H1 (cell line): ENCODE results near the gene OSTC. TPM values are rescaled to one million over a fixed set of nuclear protein-coding genes. Genes with fewer than 3 reads are reported as not detected.

Experiments
- CTCF ChIA-PET: fragments of 300-600 bp; sonication (Branson Sonifier 250); formaldehyde crosslinking; loops from one replicate; lab custom pipeline; 2021; ENCODE audit not compliant: partially characterized antibody; lab: Charles Lee
- POLR2A ChIA-PET: fragments of 300-600 bp; sonication (Branson Sonifier 250); formaldehyde crosslinking; loops from one replicate; lab custom pipeline; 2021; ENCODE audit warnings: inconsistent platforms; ENCODE audit not compliant: partially characterized antibody; lab: Charles Lee
- DNase-seq, 2 experiments: peaks; one replicate each; pipeline versions ENCODE4 v3.0.0 to v3.0.0-alpha.2; 2010 to 2022; ENCODE audit warnings: low spot score in 2 of 2, low read depth in 1 of 2, mixed read lengths in 1 of 2
- FAIRE-seq: peaks from 2 replicates; lab custom pipeline; 2011; peaks lifted over from hg19 to GRCh38; lab: Jason Lieb, UNC
- H2AFZ ChIP-seq: 2 replicates; pipeline ENCODE4 v1.8.1; 2012; ENCODE audit warnings: low read length, inconsistent platforms
- H2AK5ac ChIP-seq: 2 replicates; pipeline ENCODE4 v1.6.1; 2013; ENCODE audit warnings: low read depth, low read length
- H2BK120ac ChIP-seq: replicated peaks from 2 replicates; pipeline ENCODE3; 2013; ENCODE audit warnings: low read depth, low read length, inconsistent platforms
- H2BK12ac ChIP-seq: 2 replicates; pipeline ENCODE4 v1.6.1; 2013; ENCODE audit warnings: low read depth, low read length
- H2BK15ac ChIP-seq: 2 replicates; pipeline ENCODE4 v1.6.1; 2013; ENCODE audit warnings: low read length
- H2BK20ac ChIP-seq: 2 replicates; pipeline ENCODE4 v1.6.1; 2013; ENCODE audit warnings: low read length
- H2BK5ac ChIP-seq: 2 replicates; pipeline ENCODE4 v1.6.1; 2013; ENCODE audit warnings: low read depth, low read length
- H3K14ac ChIP-seq: 2 replicates; pipeline ENCODE4 v1.6.1; 2013; ENCODE audit warnings: inconsistent platforms; ENCODE audit not compliant: insufficient read length
- H3K18ac ChIP-seq: 2 replicates; pipeline ENCODE4 v1.6.1; 2013; ENCODE audit warnings: low read length; ENCODE audit errors: extremely low read depth
- H3K23ac ChIP-seq: 2 replicates; pipeline ENCODE4 v1.6.1; 2013; ENCODE audit warnings: inconsistent platforms; ENCODE audit not compliant: insufficient read length
- H3K23me2 ChIP-seq: 2 replicates; pipeline ENCODE4 v1.6.1; 2013; ENCODE audit warnings: low read depth, low read length
- H3K27ac ChIP-seq: 2 replicates; pipeline ENCODE4 v1.6.1; 2011; ENCODE audit warnings: low read depth, low read length, inconsistent platforms
- H3K27me3 ChIP-seq, 4 experiments: replicated peaks in 1 of 4; 1 replicate in 1 of 4; 2 replicates in 3 of 4; pipeline versions ENCODE4 v1.6.1 to v1.8.1; 2011 to 2013; ENCODE audit warnings: low read length in 3 of 4, mild to moderate bottlenecking in 3 of 4, inconsistent platforms in 2 of 4, mixed read lengths in 2 of 4, moderate library complexity in 1 of 4; ENCODE audit not compliant: control insufficient read depth in 3 of 4, insufficient read depth in 3 of 4; ENCODE audit errors: extremely low read depth in 1 of 4
- H3K36me3 ChIP-seq, 4 experiments: 2 replicates each; pipeline versions ENCODE4 v1.6.1 to v1.8.1; 2011 to 2013; ENCODE audit warnings: mild to moderate bottlenecking in 4 of 4, low read length in 3 of 4, moderate library complexity in 2 of 4, control low read depth in 1 of 4, inconsistent platforms in 1 of 4; ENCODE audit not compliant: insufficient read depth in 4 of 4, control insufficient read depth in 2 of 4
- H3K4ac ChIP-seq: replicated peaks from 2 replicates; pipeline ENCODE3; 2013; ENCODE audit warnings: low read length, low read depth, mixed read lengths, inconsistent platforms; ENCODE audit not compliant: insufficient read length
- H3K4me1 ChIP-seq, 4 experiments: replicated peaks in 1 of 4; 1 replicate in 1 of 4; 2 replicates in 3 of 4; pipeline versions ENCODE4 v1.6.1 to v1.8.1; 2011 to 2013; ENCODE audit warnings: low read length in 3 of 4, inconsistent platforms in 2 of 4, mixed read lengths in 1 of 4; ENCODE audit not compliant: insufficient read depth in 4 of 4, control insufficient read depth in 3 of 4
- H3K4me2 ChIP-seq, 2 experiments: 2 replicates each; pipeline versions ENCODE4 v1.6.1 to v1.8.1; 2011 to 2013; ENCODE audit warnings: low read depth in 2 of 2, low read length in 2 of 2, control low read depth in 1 of 2, inconsistent platforms in 1 of 2, mild to moderate bottlenecking in 1 of 2; ENCODE audit not compliant: insufficient read depth in 1 of 2
- H3K4me3 ChIP-seq, 4 experiments: fragments of 200-600, 300-600 bp in 1 of 4; sonication (generic), shearing (Covaris generic), sonication (Bioruptor Twin) in 1 of 4; 2 replicates each; pipeline versions ENCODE4 v1.5.1 to v1.8.1; 2011 to 2016; ENCODE audit warnings: low read length in 4 of 4, low read depth in 3 of 4, control low read depth in 2 of 4, inconsistent platforms in 2 of 4, mild to moderate bottlenecking in 2 of 4, mixed read lengths in 1 of 4, moderate library complexity in 1 of 4; ENCODE audit not compliant: insufficient read depth in 2 of 4; ENCODE audit errors: extremely low read depth in 1 of 4
- H3K56ac ChIP-seq: replicated peaks from 2 replicates; pipeline ENCODE3; 2013; ENCODE audit warnings: low read depth, mild to moderate bottlenecking, mixed read lengths, low read length, inconsistent platforms; ENCODE audit not compliant: insufficient read length
- H3K79me1 ChIP-seq: 2 replicates; pipeline ENCODE4 v1.6.1; 2013; ENCODE audit warnings: low read depth, low read length, control low read depth
- H3K79me2 ChIP-seq, 2 experiments: 2 replicates each; pipeline versions ENCODE4 v1.6.1 to v1.8.1; 2012 to 2013; ENCODE audit warnings: low read length in 2 of 2, mild to moderate bottlenecking in 2 of 2, inconsistent platforms in 1 of 2; ENCODE audit not compliant: insufficient read depth in 2 of 2, control insufficient read depth in 1 of 2
- H3K9ac ChIP-seq, 4 experiments: replicated peaks in 1 of 4; 1 replicate in 1 of 4; 2 replicates in 3 of 4; pipeline versions ENCODE4 v1.6.1 to v1.8.1; 2011 to 2013; ENCODE audit warnings: low read depth in 3 of 4, low read length in 3 of 4, control low read depth in 2 of 4, mild to moderate bottlenecking in 2 of 4, moderate library complexity in 2 of 4, inconsistent platforms in 1 of 4; ENCODE audit errors: extremely low read depth in 1 of 4
- H3K9me3 ChIP-seq, 2 experiments: 2 replicates each; pipeline versions ENCODE4 v1.6.1 to v1.8.1; 2012 to 2013; ENCODE audit warnings: mild to moderate bottlenecking in 2 of 2, moderate library complexity in 2 of 2, control low read depth in 1 of 2, inconsistent platforms in 1 of 2, low read depth in 1 of 2, low read length in 1 of 2, mixed read lengths in 1 of 2; ENCODE audit not compliant: insufficient read depth in 2 of 2
- H4K20me1 ChIP-seq, 2 experiments: replicated peaks in 1 of 2; 2 replicates each; pipeline versions ENCODE3 to v1.8.1; 2011 to 2013; ENCODE audit warnings: inconsistent platforms in 2 of 2, low read length in 2 of 2, mild to moderate bottlenecking in 1 of 2; ENCODE audit not compliant: insufficient read depth in 2 of 2, control insufficient read depth in 1 of 2
- H4K5ac ChIP-seq: 2 replicates; pipeline ENCODE4 v1.6.1; 2013; ENCODE audit warnings: low read length, low read depth, mixed read lengths, inconsistent platforms; ENCODE audit not compliant: insufficient read length
- H4K8ac ChIP-seq: 2 replicates; pipeline ENCODE4 v1.8.0; 2013; ENCODE audit warnings: mild to moderate bottlenecking, moderate library complexity, low read length, inconsistent platforms; ENCODE audit not compliant: insufficient read depth; ENCODE audit errors: extremely low read depth
- H4K91ac ChIP-seq: replicated peaks from 2 replicates; pipeline ENCODE3; 2013; ENCODE audit warnings: low read length, mixed read lengths, inconsistent platforms; ENCODE audit not compliant: insufficient read length
- CBX5 ChIP-seq: fragments of 300-800, 300-1000 bp; sonication (generic); IDR thresholded peaks from 2 replicates; pipeline ENCODE4 v1.7.1; 2016; ENCODE audit warnings: antibody characterized with exemption, low read length, low read depth
- E2F6 ChIP-seq: IDR thresholded peaks from 2 replicates; pipeline ENCODE4 v1.6.1; 2012; ENCODE audit warnings: inconsistent platforms
- EZH2 ChIP-seq: fragments of 200-600 bp; sonication (generic); IDR thresholded peaks from 2 replicates; pipeline ENCODE4 v1.7.1; 2012; ENCODE audit warnings: low read depth, mild to moderate bottlenecking, moderate library complexity, low read length, inconsistent platforms; ENCODE audit not compliant: severe bottlenecking
- GTF2F1 ChIP-seq: IDR thresholded peaks from 2 replicates; pipeline ENCODE4 v1.6.1; 2012; ENCODE audit warnings: low read depth, low read length, improper control_type of control experiment, borderline replicate concordance
- TCF12 ChIP-seq: IDR thresholded peaks from 2 replicates; pipeline ENCODE4 v1.6.1; 2011; ENCODE audit warnings: low read depth, mild to moderate bottlenecking, low read length
- TEAD4 ChIP-seq: IDR thresholded peaks from 2 replicates; pipeline ENCODE4 v1.6.1; 2012; ENCODE audit warnings: low read depth, low read length, inconsistent platforms, mixed read lengths
- ZNF274 ChIP-seq: IDR thresholded peaks from 2 replicates; pipeline ENCODE4 v1.7.0; 2012; ENCODE audit warnings: low read length, borderline replicate concordance; ENCODE audit errors: extremely low read depth
- WGBS, 2 experiments: shearing (Covaris generic) in 1 of 2; methylation state at CpG; one replicate each; pipeline versions ENCODE4 v1.1.6 to v1.1.7; 2013 to 2015; ENCODE audit warnings: low lambda C conversion rate in 2 of 2, mixed read lengths in 2 of 2, inconsistent platforms in 1 of 2, low coverage in 1 of 2, missing lambda C conversion rate in 1 of 2; ENCODE audit not compliant: insufficient replicate concordance in 2 of 2, insufficient coverage in 1 of 2, insufficient read length in 1 of 2; ENCODE audit errors: extremely low coverage in 1 of 2, missing lambda C conversion rate in 1 of 2; 5-methylcytosine and 5-hydroxymethylcytosine counted together
- polyA plus RNA-seq, 7 experiments: library from polyadenylated mRNA; depleted of rRNA in 3 of 7; stranded (reverse) in 5 of 7; unstranded in 2 of 7; fragments of >200 nt in 5 of 7; fragments of 200-250 nt in 2 of 7; gene quantifications; 1 replicate in 5 of 7; 2 replicates in 1 of 7; 4 replicates in 1 of 7; pipeline versions ENCODE4 v1.2.1 to v1.2.3, GENCODE V29; 2011 to 2013; ENCODE audit warnings: missing spikeins in 2 of 7, mixed read lengths in 2 of 7
- total RNA-seq: library from RNA; stranded (reverse); fragmentation: NEBNext Ultra II Directional; extraction: Animal tissue kit (Norgen Biotek cat#: 25700); gene quantifications from 2 replicates; pipeline ENCODE4 v1.2.1, GENCODE V29; 2021

OSTC gene
- total and polyA plus RNA-seq, 2 of the 8 experiments (the other 6 are each of a cell fraction or from before 2014, with no cell fraction given): 165 to 176 TPM

- Histone ChIP-seq H4K5ac (no peak overlapping the region), H3K14ac (no peak overlapping the region), H4K8ac (no peak overlapping the region), H3K23ac (no peak overlapping the region), H3K4me2 (no peak overlapping the region), H2BK12ac (no peak overlapping the region), H3K36me3 (no peaks in the 10 kb centered on the region), H3K4me1 (no peaks in the 10 kb centered on the region), H2BK15ac (no peak overlapping the region), H3K9me3 (no peaks in the 10 kb centered on the region), H3K9ac (no peak overlapping the region), H3K23me2 (no peaks in the 10 kb centered on the region), H2AFZ (no peak overlapping the region; the same call in 1 of the 2 replicates), H2BK5ac (no peak overlapping the region), H3K18ac (no peak overlapping the region), H4K20me1 (no peaks in the 10 kb centered on the region), H3K56ac (no peak overlapping the region), H3K27me3 (no peaks in the 10 kb centered on the region), H3K79me1 (no peaks in the 10 kb centered on the region), H2BK20ac (no peak overlapping the region), H2BK120ac (no peak overlapping the region), H3K79me2 (no peaks in the 10 kb centered on the region), H4K91ac (no peak overlapping the region), H2AK5ac (no peak overlapping the region), H3K4ac (no peak overlapping the region), H3K4me3 (no peak overlapping the region), H3K27ac (no peak overlapping the region)
- TF ChIP-seq ZNF274: no peak
- TF ChIP-seq TCF12: no peak
- TF ChIP-seq EZH2: no peak
- no peak for TF ChIP-seq CBX5
- no peak for TF ChIP-seq GTF2F1
- TF ChIP-seq E2F6: no peak
- TF ChIP-seq TEAD4: no peak
- DNase-seq (no peak), FAIRE-seq (no peak)
- POLR2A ChIA-PET: interaction anchor here (1.5 kb wide), 1 partner anchor 11 kb away, joined by 4 read pairs; no protein-coding TSS in a partner anchor
- 90% methylated on average over 6 of the region's 6 CpGs; no CpG with 5 or more reads in 1 of the 2 experiments for WGBS, 2 experiments
- CTCF ChIA-PET: no interaction called here
These were observed 38.0 kb upstream of the OSTC start for GRCh38 chr4:108612365-108612764.
